GM23338 (cell line): ENCODE measurements around the gene IQSEC2. TPM values are rescaled to one million over a fixed set of nuclear protein-coding genes. Genes with fewer than 3 reads are reported as not detected.
A peak's percentile ranks its signal among the peaks of the same experiment; 100 is the strongest.

Experiments used
- ATAC-seq: fragments of 200-7000 bp; cut with Tn5 transposase; 3 replicates; pipeline ENCODE4 v1.9.1; 2020
- DNase-seq: peaks from one replicate; pipeline ENCODE4 v3.0.0-alpha.2; 2015; ENCODE audit warnings: low spot score
- H2AFZ ChIP-seq: fragments of 200-600 bp; sonication (generic); 2 replicates; pipeline ENCODE4 v1.8.0; 2016; ENCODE audit warnings: antibody characterized with exemption, mild to moderate bottlenecking, moderate library complexity
- H3F3A ChIP-seq: fragments of 200-600 bp; sonication (generic); replicated peaks from 2 replicates; pipeline ENCODE4 v1.8.0; 2017; ENCODE audit warnings: antibody characterized with exemption, mixed run types, low read depth
- H3K27ac ChIP-seq: fragments of 200-600 bp; sonication (generic); 2 replicates; pipeline ENCODE4 v1.6.1; 2016; ENCODE audit warnings: low read depth
- H3K27me3 ChIP-seq: fragments of 200-600 bp; sonication (generic); 2 replicates; pipeline ENCODE4 v1.8.0; 2016; ENCODE audit warnings: mild to moderate bottlenecking, mixed run types, moderate library complexity; ENCODE audit not compliant: insufficient read depth
- H3K36me3 ChIP-seq: fragments of 200-600 bp; sonication (generic); 2 replicates; pipeline ENCODE4 v1.8.0; 2016; ENCODE audit warnings: mild to moderate bottlenecking; ENCODE audit not compliant: insufficient read depth
- H3K4me1 ChIP-seq: fragments of 200-600 bp; sonication (generic); 2 replicates; pipeline ENCODE4 v1.8.0; 2016; ENCODE audit warnings: mild to moderate bottlenecking, moderate library complexity; ENCODE audit not compliant: insufficient read depth
- H3K4me2 ChIP-seq: fragments of 200-600 bp; sonication (generic); 2 replicates; pipeline ENCODE4 v1.7.1; 2017; ENCODE audit warnings: mixed run types
- H3K4me3 ChIP-seq: fragments of 200-600 bp; sonication (generic); 2 replicates; pipeline ENCODE4 v1.6.1; 2016; ENCODE audit warnings: mixed run types
- H3K79me2 ChIP-seq: fragments of 200-600 bp; sonication (generic); replicated peaks from 2 replicates; pipeline ENCODE4 v1.8.0; 2017; ENCODE audit warnings: mild to moderate bottlenecking; ENCODE audit not compliant: insufficient read depth
- H3K9me2 ChIP-seq: fragments of 200-600 bp; sonication (generic); 2 replicates; pipeline ENCODE4 v1.8.0; 2017; ENCODE audit not compliant: insufficient read depth
- H4K20me1 ChIP-seq: fragments of 200-600 bp; sonication (generic); replicated peaks from 2 replicates; pipeline ENCODE4 v1.8.0; 2017; ENCODE audit warnings: mild to moderate bottlenecking; ENCODE audit not compliant: insufficient read depth
- H3K27ac Mint-ChIP-seq: 2 replicates; pipeline ENCODE4 v1.8.0; 2020; ENCODE audit warnings: inconsistent platforms, mild to moderate bottlenecking, moderate library complexity, mixed read lengths
- H3K27me3 Mint-ChIP-seq: 3 replicates; pipeline ENCODE4 v1.8.0; 2022; ENCODE audit warnings: low read depth, mild to moderate bottlenecking, moderate library complexity, mixed read lengths, inconsistent platforms; ENCODE audit not compliant: insufficient read depth, poor library complexity
- H3K36me3 Mint-ChIP-seq: 3 replicates; pipeline ENCODE4 v1.8.0; 2021; ENCODE audit warnings: low read depth, mild to moderate bottlenecking, inconsistent platforms, moderate library complexity, mixed read lengths
- H3K4me1 Mint-ChIP-seq: 3 replicates; pipeline ENCODE4 v1.8.0; 2020; ENCODE audit warnings: mild to moderate bottlenecking, inconsistent platforms, mixed read lengths
- H3K4me3 Mint-ChIP-seq: 3 replicates; pipeline ENCODE4 v1.8.0; 2021; ENCODE audit warnings: moderate library complexity, mild to moderate bottlenecking, inconsistent platforms, mixed read lengths
- H3K9me3 Mint-ChIP-seq: 3 replicates; pipeline ENCODE4 v1.8.0; 2020; ENCODE audit warnings: moderate library complexity, mild to moderate bottlenecking, inconsistent platforms, mixed read lengths
- CREB1 ChIP-seq: fragments of 250-450 bp; sonication (Bioruptor Pico); IDR thresholded peaks from 2 replicates; pipeline ENCODE4 v1.5.0; 2020; ENCODE audit warnings: low read depth, mild to moderate bottlenecking, moderate library complexity
- EZH2 ChIP-seq: fragments of 200-600 bp; sonication (generic); IDR thresholded peaks from one replicate; pipeline ENCODE4 v1.8.0; 2017; ENCODE audit warnings: antibody characterized with exemption, mild to moderate bottlenecking, low read depth; ENCODE audit not compliant: unreplicated experiment
- EZH2phosphoT487 ChIP-seq: fragments of 200-600 bp; sonication (generic); IDR thresholded peaks from one replicate; pipeline ENCODE4 v1.8.1; 2018; ENCODE audit warnings: antibody characterized with exemption; ENCODE audit not compliant: unreplicated experiment
- JUNB ChIP-seq: IDR thresholded peaks from one replicate; pipeline ENCODE4 v1.6.1; 2016; ENCODE audit warnings: antibody characterized with exemption; ENCODE audit not compliant: unreplicated experiment
- NANOG ChIP-seq: IDR thresholded peaks from 2 replicates; pipeline ENCODE4 v1.6.1; 2016; ENCODE audit warnings: antibody characterized with exemption, borderline replicate concordance
- POLR2AphosphoS5 ChIP-seq: IDR thresholded peaks from 2 replicates; pipeline ENCODE4 v1.6.1; 2016; ENCODE audit warnings: antibody characterized with exemption, low read depth
- STAT1 ChIP-seq: IDR thresholded peaks from one replicate; pipeline ENCODE4 v1.6.1; 2016; ENCODE audit warnings: antibody characterized with exemption; ENCODE audit not compliant: unreplicated experiment
- ZNF114 ChIP-seq: fragments of 250-450 bp; sonication (Bioruptor Pico); IDR thresholded peaks from 2 replicates; pipeline ENCODE4 v1.5.0; 2020; ENCODE audit warnings: mild to moderate bottlenecking, moderate library complexity
- ZNF331 ChIP-seq: fragments of 250-450 bp; sonication (Bioruptor Pico); IDR thresholded peaks from 2 replicates; pipeline ENCODE4 v1.5.0; 2020; ENCODE audit warnings: low read depth, mild to moderate bottlenecking, moderate library complexity
- polyA plus RNA-seq: library from polyadenylated mRNA; unstranded; fragments of >200 nt; fragmentation: Nextera tagmentation; extraction: Ambion mirVana; gene quantifications from 2 replicates; pipeline ENCODE4 v1.2.1, GENCODE V29; 2016
- total RNA-seq: library from RNA; depleted of rRNA; stranded (reverse); fragments of >200 nt; shearing (Covaris generic); gene quantifications from 2 replicates; pipeline ENCODE4 v1.2.3, GENCODE V29; 2014
- TF ChIP-seq, protein P1 (sequence below): IDR thresholded peaks from 2 replicates; pipeline ENCODE4 v1.6.1; 2016; ENCODE audit warnings: antibody characterized with exemption
- TF ChIP-seq, protein P2 (sequence below), 2 experiments: fragments of 200-600 bp in 1 of 2; sonication (generic) in 1 of 2; conservative IDR thresholded peaks; 2 replicates each; pipeline versions ENCODE4 v1.5.1 to v1.6.1; 2016 to 2017; ENCODE audit warnings: antibody characterized with exemption in 2 of 2, low read depth in 2 of 2, mild to moderate bottlenecking in 2 of 2, moderate library complexity in 1 of 2

Gene IQSEC2
- total and polyA plus RNA-seq, 2 experiments from 2014 or later, result 12.3 to 92.2 TPM

DNA sequence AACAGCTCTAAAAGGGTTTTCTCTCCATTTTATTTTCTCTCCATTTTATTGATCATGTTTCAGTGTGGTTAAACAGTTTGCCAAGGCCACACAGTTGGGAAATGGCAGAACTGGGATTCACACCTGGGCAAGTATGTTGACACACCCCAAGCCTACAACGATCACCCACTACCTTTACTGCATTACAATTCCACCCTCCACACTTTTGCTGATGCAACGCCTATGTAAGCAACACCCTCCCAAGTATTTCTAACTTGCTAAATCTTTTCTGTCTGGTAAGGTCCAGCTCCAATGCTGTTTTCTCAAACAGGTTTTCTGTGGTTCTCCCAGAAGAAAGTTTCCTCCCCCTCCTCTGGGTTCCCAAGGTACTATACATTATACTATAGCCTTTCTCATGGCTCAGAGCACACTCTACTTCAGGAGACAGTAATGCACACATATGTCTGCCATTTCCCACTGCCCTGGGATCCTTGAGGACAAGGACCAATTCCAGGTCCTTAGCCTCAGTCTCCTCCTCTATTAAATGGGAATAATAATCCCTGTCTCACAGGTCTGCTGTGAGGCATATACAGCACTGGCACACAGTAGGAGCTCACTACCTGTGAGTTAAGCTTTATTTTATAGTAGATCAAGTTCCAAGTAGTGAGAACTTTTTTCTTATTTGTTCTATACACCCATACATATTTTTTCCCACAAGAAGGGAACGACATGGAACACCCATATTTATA, 27.9 kb downstream of the IQSEC2 start:
- Mint-ChIP-seq H3K27ac (peak overlapping the region; percentile 47; the same call in 1 of the 2 replicates), H3K36me3 (peaks cover 19% of the 10 kb centered on the region), H3K27me3 (peaks cover 8% of the 10 kb centered on the region), H3K4me1 (peaks cover 12% of the 10 kb centered on the region), H3K9me3 (peaks cover 3% of the 10 kb centered on the region; the same call in 2 of the 3 replicates), H3K4me3 (no peak overlapping the region)
- H3K4me3 ChIP-seq, result no peak overlapping the region
- TF ChIP-seq EZH2phosphoT487 (no peak), CREB1 (CRISPR knock-in tag) (no peak), STAT1 (no peak), ZNF114 (CRISPR knock-in tag) (no peak), POLR2AphosphoS5 (no peak), EZH2 (no peak), ZNF331 (CRISPR knock-in tag) (no peak)
- TF ChIP-seq, protein P1, sequence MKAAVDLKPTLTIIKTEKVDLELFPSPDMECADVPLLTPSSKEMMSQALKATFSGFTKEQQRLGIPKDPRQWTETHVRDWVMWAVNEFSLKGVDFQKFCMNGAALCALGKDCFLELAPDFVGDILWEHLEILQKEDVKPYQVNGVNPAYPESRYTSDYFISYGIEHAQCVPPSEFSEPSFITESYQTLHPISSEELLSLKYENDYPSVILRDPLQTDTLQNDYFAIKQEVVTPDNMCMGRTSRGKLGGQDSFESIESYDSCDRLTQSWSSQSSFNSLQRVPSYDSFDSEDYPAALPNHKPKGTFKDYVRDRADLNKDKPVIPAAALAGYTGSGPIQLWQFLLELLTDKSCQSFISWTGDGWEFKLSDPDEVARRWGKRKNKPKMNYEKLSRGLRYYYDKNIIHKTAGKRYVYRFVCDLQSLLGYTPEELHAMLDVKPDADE, result no peak
- TF ChIP-seq, protein P2, sequence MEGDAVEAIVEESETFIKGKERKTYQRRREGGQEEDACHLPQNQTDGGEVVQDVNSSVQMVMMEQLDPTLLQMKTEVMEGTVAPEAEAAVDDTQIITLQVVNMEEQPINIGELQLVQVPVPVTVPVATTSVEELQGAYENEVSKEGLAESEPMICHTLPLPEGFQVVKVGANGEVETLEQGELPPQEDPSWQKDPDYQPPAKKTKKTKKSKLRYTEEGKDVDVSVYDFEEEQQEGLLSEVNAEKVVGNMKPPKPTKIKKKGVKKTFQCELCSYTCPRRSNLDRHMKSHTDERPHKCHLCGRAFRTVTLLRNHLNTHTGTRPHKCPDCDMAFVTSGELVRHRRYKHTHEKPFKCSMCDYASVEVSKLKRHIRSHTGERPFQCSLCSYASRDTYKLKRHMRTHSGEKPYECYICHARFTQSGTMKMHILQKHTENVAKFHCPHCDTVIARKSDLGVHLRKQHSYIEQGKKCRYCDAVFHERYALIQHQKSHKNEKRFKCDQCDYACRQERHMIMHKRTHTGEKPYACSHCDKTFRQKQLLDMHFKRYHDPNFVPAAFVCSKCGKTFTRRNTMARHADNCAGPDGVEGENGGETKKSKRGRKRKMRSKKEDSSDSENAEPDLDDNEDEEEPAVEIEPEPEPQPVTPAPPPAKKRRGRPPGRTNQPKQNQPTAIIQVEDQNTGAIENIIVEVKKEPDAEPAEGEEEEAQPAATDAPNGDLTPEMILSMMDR (conservative IDR thresholded peaks at IDR 0.05; ENCODE audit: low read depth in 2 of 2), result no peak
- no peak for ATAC-seq
- H3K9me2 ChIP-seq, result no peaks in the 10 kb centered on the region
- H3K36me3 ChIP-seq, result no peaks in the 10 kb centered on the region; the same call in 1 of the 2 replicates
- no peak overlapping the region for H3K27ac ChIP-seq
- no peaks in the 10 kb centered on the region for H3F3A ChIP-seq
- no peak overlapping the region for H2AFZ ChIP-seq
- no peaks in the 10 kb centered on the region for H3K4me1 ChIP-seq
- no peaks in the 10 kb centered on the region for H3K79me2 ChIP-seq
- H3K27me3 ChIP-seq, result no peaks in the 10 kb centered on the region
- DNase-seq, result no peak
- no peak overlapping the region for H3K4me2 ChIP-seq
- no peaks in the 10 kb centered on the region for H4K20me1 ChIP-seq

DNA sequence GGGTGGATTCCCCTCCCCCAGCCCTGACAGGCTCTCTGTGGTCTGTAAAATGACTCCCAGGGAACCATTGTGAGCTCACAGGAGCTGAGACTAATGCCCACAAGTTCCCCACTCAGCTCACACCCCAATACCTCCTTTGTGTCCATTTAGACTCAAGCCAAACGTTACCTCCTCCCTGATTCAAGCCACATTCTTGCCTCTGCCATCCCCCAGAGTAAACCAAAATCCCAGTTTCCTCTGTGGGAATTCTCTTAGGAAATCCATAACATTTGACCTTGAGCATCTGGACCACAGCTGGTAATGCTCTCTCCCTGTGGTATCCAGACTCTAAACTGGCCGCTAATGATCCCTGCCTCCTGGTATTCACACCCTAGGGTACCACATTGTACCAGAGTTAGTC, 30.1 kb downstream of the IQSEC2 start:
- H3F3A ChIP-seq, result no peaks in the 10 kb centered on the region
- H3K79me2 ChIP-seq, result no peaks in the 10 kb centered on the region
- no peak overlapping the region for H3K4me2 ChIP-seq
- Mint-ChIP-seq H3K36me3 (peaks cover 26% of the 10 kb centered on the region), H3K27ac (no peak overlapping the region), H3K9me3 (peaks cover 3% of the 10 kb centered on the region; the same call in 2 of the 3 replicates), H3K27me3 (peaks cover 3% of the 10 kb centered on the region), H3K4me3 (no peak overlapping the region), H3K4me1 (no peaks in the 10 kb centered on the region; the same call in 2 of the 3 replicates)
- no peaks in the 10 kb centered on the region for H3K27me3 ChIP-seq
- no peak overlapping the region for H3K27ac ChIP-seq
- no peak overlapping the region for H2AFZ ChIP-seq
- no peak overlapping the region for H3K4me3 ChIP-seq
- no peaks in the 10 kb centered on the region; the same call in 1 of the 2 replicates for H3K36me3 ChIP-seq
- H3K9me2 ChIP-seq, result no peaks in the 10 kb centered on the region
- no peaks in the 10 kb centered on the region for H4K20me1 ChIP-seq
- no peaks in the 10 kb centered on the region for H3K4me1 ChIP-seq
- no peak for DNase-seq
- ATAC-seq, result no peak
- TF ChIP-seq, protein P1, result no peak
- TF ChIP-seq ZNF114 (CRISPR knock-in tag) (no peak), EZH2 (no peak), EZH2phosphoT487 (no peak), JUNB (no peak), CREB1 (CRISPR knock-in tag) (no peak), POLR2AphosphoS5 (no peak), ZNF331 (CRISPR knock-in tag) (no peak), NANOG (no peak), STAT1 (no peak)
- TF ChIP-seq, protein P2 (conservative IDR thresholded peaks at IDR 0.05; ENCODE audit: low read depth in 2 of 2), result no peak
